Transverse colon (tissue), 3 donors: ENCODE data around the gene PIMREG.

Source experiments
- CTCF ChIP-seq, 5 experiments: fragments of 200-600 bp in 3 of 5; fragments of 450-650 bp in 2 of 5; sonication (generic) in 3 of 5; IDR thresholded peaks; 1 replicate in 2 of 5; 2 replicates in 3 of 5; pipeline ENCODE4 v1.5.1; 2016 to 2017; ENCODE audit warnings: antibody characterized with exemption in 5 of 5, inconsistent platforms in 3 of 5, mild to moderate bottlenecking in 2 of 5, moderate library complexity in 1 of 5
- POLR2A ChIP-seq: fragments of 450-650 bp; IDR thresholded peaks from one replicate; pipeline ENCODE4 v1.6.1; 2016; ENCODE audit warnings: antibody characterized with exemption, mild to moderate bottlenecking, moderate library complexity

- no peak for TF ChIP-seq CTCF (IDR thresholded peaks at IDR 0.05)
- no peak for TF ChIP-seq POLR2A
Observed at GRCh38 chr17:6439951-6440350, 4.3 kb upstream of the PIMREG start.
